ENCODE data around the gene SYNDIG1. TPM values are rescaled to one million over a fixed set of nuclear protein-coding genes. Genes with fewer than 3 reads are reported as not detected.

The SYNDIG1 gene
- total RNA-seq, 1 experiment from 2014 or later: 17.9 TPM

DNA sequence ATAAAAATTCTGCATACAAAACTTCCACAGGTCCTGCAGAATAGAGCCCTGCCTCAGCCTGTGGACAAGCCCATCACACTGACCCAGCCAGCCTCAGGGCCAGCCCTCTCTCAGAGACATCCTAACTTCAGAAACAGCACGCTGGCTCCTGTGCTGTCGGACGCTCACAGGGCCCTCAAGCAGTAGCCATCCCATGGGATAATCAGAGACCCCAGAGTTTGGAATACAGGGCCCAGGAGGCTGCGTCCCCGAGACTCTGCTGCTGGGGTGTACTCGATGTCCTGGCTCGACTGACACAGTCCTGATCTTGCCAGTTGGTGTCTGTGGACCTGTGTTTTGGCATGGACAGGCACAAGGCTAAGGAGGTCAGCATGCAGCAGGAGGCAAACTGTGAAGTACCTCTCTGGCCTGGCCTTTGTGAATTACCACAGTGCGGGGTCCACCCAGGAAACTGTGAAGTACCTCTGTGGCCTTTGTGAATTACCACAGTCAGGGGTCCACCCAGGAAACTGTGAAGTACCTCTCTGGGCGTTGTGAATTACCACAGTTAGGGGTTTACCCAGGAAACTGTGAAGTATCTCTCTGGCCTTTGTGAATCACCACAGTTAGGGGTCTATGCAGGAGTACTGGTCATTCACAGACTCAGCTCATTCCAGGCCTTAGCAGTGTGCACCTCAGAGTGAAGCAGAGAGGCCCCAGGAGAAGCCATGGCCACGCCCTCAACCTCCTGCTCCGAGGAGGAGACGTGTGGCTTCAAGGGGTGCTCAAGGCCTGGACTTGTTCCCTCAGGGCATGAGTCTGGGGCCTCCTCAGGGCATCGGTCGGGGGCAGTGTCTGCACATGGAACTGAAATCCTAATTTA, 212.4 kb downstream of the SYNDIG1 start:
- TF ChIP-seq EZH2 (IDR thresholded peaks at IDR 0.05; ENCODE audit: borderline replicate concordance, low read depth, low read length, poor library complexity, severe bottlenecking): no peak
- TF ChIP-seq CTCF (conservative IDR thresholded peaks at IDR 0.05; ENCODE audit: low read depth, low read length): no peak
- H3K9me3 ChIP-seq (ENCODE audit: low read depth, low read length, poor library complexity, severe bottlenecking): no peaks in the 10 kb centered on the region
- no peaks in the 10 kb centered on the region for H3K27me3 ChIP-seq (replicated peaks; ENCODE audit: insufficient read depth, low read depth, low read length, poor library complexity)
- no peak for DNase-seq (ENCODE audit: low spot score)
- no peak overlapping the region for H3K4me3 ChIP-seq (ENCODE audit: low read depth, low read length, poor library complexity, severe bottlenecking)
- no peaks in the 10 kb centered on the region for H3K4me1 ChIP-seq (ENCODE audit: insufficient read depth, low read length, poor library complexity, severe bottlenecking)
- ChIA-PET CTCF (no interaction called here), POLR2A (ENCODE audit: low non-redundant PET) (no interaction called here)
- H3K27ac ChIP-seq (ENCODE audit: low read depth, low read length, poor library complexity, severe bottlenecking): no peak overlapping the region
- no peaks in the 10 kb centered on the region for H3K36me3 ChIP-seq (ENCODE audit: insufficient read depth, low read length, poor library complexity, severe bottlenecking)
- intact Hi-C loops (cut with micrococcal nuclease; ENCODE audit: unreplicated experiment): no loop called here
- no TSS peak for BruUV-seq (replicated peaks)

- CTCF ChIA-PET: no interaction called here
- intact Hi-C loops (cut with micrococcal nuclease; ENCODE audit: unreplicated experiment): no loop called here
- no peak overlapping the region for H3K27ac ChIP-seq (ENCODE audit: low read depth, low read length, poor library complexity, severe bottlenecking)
- POLR2A ChIA-PET (ENCODE audit: low non-redundant PET): no interaction called here
- peaks cover 3% of the 10 kb centered on the region for H3K9me3 ChIP-seq (ENCODE audit: low read depth, low read length, poor library complexity, severe bottlenecking)
- DNase-seq (ENCODE audit: low spot score): no peak
- H3K36me3 ChIP-seq (ENCODE audit: insufficient read depth, low read length, poor library complexity, severe bottlenecking): no peaks in the 10 kb centered on the region
- no peaks in the 10 kb centered on the region for H3K27me3 ChIP-seq (replicated peaks; ENCODE audit: insufficient read depth, low read depth, low read length, poor library complexity)
- H3K4me1 ChIP-seq (ENCODE audit: insufficient read depth, low read length, poor library complexity, severe bottlenecking): no peaks in the 10 kb centered on the region
- H3K4me3 ChIP-seq (ENCODE audit: low read depth, low read length, poor library complexity, severe bottlenecking): no peak overlapping the region
- no TSS peak for BruUV-seq (replicated peaks)
- TF ChIP-seq EZH2 (IDR thresholded peaks at IDR 0.05; ENCODE audit: borderline replicate concordance, low read depth, low read length, poor library complexity, severe bottlenecking): no peak
- no peak for TF ChIP-seq CTCF (conservative IDR thresholded peaks at IDR 0.05; ENCODE audit: low read depth, low read length)
These were observed 213.1 kb downstream of the SYNDIG1 start for GRCh38 chr20:24682496-24682985.

- H3K4me3 ChIP-seq (ENCODE audit: low read depth, low read length, poor library complexity, severe bottlenecking): no peak overlapping the region
- TF ChIP-seq EZH2 (IDR thresholded peaks at IDR 0.05; ENCODE audit: borderline replicate concordance, low read depth, low read length, poor library complexity, severe bottlenecking) (no peak), CTCF (conservative IDR thresholded peaks at IDR 0.05; ENCODE audit: low read depth, low read length) (no peak)
- H3K36me3 ChIP-seq (ENCODE audit: insufficient read depth, low read length, poor library complexity, severe bottlenecking): no peaks in the 10 kb centered on the region
- POLR2A ChIA-PET (ENCODE audit: low non-redundant PET): no interaction called here
- intact Hi-C loops (cut with micrococcal nuclease; ENCODE audit: unreplicated experiment): no loop called here
- peaks cover 6% of the 10 kb centered on the region for H3K9me3 ChIP-seq (ENCODE audit: low read depth, low read length, poor library complexity, severe bottlenecking)
- no peaks in the 10 kb centered on the region for H3K4me1 ChIP-seq (ENCODE audit: insufficient read depth, low read length, poor library complexity, severe bottlenecking)
- no peak overlapping the region for H3K27ac ChIP-seq (ENCODE audit: low read depth, low read length, poor library complexity, severe bottlenecking)
- CTCF ChIA-PET: no interaction called here
- BruUV-seq (replicated peaks): no TSS peak
- no peaks in the 10 kb centered on the region for H3K27me3 ChIP-seq (replicated peaks; ENCODE audit: insufficient read depth, low read depth, low read length, poor library complexity)
- DNase-seq (ENCODE audit: low spot score): peak; percentile 15
These were observed 214.2 kb downstream of the SYNDIG1 start for GRCh38 chr20:24683676-24684075.

Data from A673 (cell line).